Measurements from ENCODE around the gene CDC14B. TPM values are rescaled to one million over a fixed set of nuclear protein-coding genes. Genes with fewer than 3 reads are reported as not detected.
"Not testable (repeated sequence)": the region's sequence is repeated elsewhere in the genome, so short reads cannot be mapped to it uniquely, and the experiment has no call there.

Gene CDC14B
- total RNA-seq, 2 donors from 2014 or later: 18.4 to 19.2 TPM

DNA sequence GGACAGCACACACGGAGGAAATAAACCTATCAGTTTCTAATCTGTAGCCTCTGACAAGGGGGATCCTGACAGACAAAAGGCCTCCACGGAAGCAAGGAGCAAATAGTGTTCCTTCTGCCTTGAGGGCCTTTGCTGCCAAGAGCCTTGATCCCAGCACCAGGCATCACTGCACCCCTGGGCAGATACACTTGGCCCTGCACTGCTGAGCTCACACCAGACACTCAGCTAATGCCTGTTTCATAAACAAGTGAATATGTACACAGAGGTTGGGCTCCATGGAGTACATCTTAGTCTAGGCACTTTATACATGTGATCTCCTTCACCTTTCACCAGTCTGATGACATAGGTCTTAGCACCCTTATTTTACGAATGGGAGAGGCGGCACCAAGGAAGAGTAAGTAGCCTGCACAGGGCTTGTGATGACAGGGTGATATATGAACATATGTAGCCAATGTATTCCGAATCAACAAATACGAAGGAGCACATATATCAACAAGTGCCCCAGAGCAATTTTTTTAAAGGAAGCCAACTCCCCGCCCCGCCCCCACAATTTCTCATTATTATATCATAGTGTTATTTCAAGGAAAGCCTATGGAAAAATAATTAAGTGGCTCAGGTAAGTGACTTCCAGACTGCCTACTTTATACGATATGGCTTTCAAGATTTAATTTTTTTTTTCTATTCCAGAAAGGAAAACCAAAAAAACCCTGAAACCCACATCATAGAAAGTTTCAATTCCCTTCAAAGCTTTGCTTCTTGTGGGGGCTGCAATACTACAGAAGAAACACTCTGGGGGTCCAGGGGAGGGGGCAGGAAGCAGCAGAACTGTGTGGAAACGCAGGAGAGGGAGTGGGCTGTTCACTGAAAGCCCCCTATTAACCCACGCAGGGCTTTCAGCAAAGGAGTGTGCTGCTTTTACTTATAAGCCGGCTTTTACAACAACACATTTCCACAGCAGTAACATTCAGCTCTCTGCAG lies 32.0 kb downstream of the CDC14B start:
- Histone ChIP-seq H3K36me3 (no peaks in the 10 kb centered on the region), H3K4me1 (no peaks in the 10 kb centered on the region), H3K27ac (no peak overlapping the region), H3K27me3 (no peaks in the 10 kb centered on the region), H3K9me3 (peaks cover 0 to 4% of the 10 kb centered on the region in 2 donors), H3K4me3 (no peak overlapping the region)
- DNase-seq (ENCODE audit: low spot score): no peak
- TF ChIP-seq CTCF (IDR thresholded peaks at IDR 0.05): no peak

DNA sequence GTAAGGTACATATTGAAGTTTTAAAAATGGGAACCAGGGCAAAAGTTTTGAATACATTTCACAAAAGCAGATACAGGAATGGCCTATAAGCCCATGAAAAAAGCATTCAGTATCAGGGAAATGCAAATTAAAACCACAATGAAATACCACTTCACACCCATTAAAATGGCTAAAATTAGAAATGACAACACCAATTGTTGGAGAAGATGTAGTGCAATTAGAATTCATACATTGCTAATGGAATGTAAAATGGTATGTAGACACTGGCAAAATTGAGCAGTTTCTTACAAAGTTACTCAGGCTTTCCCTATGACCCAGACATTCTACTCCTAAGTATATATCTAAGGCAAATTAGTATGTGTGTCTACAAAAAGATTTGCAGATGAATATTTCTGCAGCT lies 34.2 kb downstream of the CDC14B start:
- Histone ChIP-seq H3K4me1 (no peaks in the 10 kb centered on the region), H3K9me3 (no peaks in the 10 kb centered on the region), H3K4me3 (no peak overlapping the region), H3K27me3 (no peaks in the 10 kb centered on the region), H3K27ac (no peak overlapping the region), H3K36me3 (no peaks in the 10 kb centered on the region)
- DNase-seq (ENCODE audit: low spot score): no peak
- no peak for TF ChIP-seq CTCF (IDR thresholded peaks at IDR 0.05)

- H3K9me3 ChIP-seq; H3K36me3 ChIP-seq; H3K4me3 ChIP-seq; DNase-seq (ENCODE audit: low spot score); H3K4me1 ChIP-seq; H3K27me3 ChIP-seq; H3K27ac ChIP-seq: not testable (repeated sequence)
Observed at GRCh38 chr9:96582199-96582598, 37.4 kb downstream of the CDC14B start.

DNA sequence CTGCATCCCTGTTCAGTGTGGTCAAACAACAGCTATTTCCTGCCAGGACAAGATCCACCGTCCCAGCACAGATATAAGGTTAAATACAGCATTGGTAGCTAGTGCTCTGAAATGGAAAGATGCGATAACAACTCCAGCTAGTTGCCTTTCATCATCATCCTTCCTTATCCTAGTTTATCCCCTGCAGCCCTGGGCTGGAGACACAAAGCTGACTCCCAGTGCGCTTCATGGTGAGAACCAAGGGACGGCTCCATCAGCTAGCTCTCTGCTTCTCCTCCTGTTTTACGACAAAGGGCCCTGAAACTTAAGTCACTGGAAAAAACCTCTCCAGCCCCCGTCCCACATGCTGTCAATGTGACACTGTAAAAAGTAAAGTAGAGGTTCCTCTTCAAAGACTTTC lies 37.9 kb downstream of the CDC14B start:
- Histone ChIP-seq H3K4me3 (no peak overlapping the region), H3K9me3 (no peaks in the 10 kb centered on the region), H3K4me1 (no peaks in the 10 kb centered on the region), H3K27me3 (no peaks in the 10 kb centered on the region), H3K36me3 (no peaks in the 10 kb centered on the region), H3K27ac (no peak overlapping the region)
- no peak for DNase-seq (ENCODE audit: low spot score)
- TF ChIP-seq CTCF (IDR thresholded peaks at IDR 0.05): no peak

GRCh38 chr9:96581301-96581700 lies 38.3 kb downstream of the CDC14B start:
- Histone ChIP-seq H3K4me3 (no peak overlapping the region), H3K9me3 (no peaks in the 10 kb centered on the region), H3K27me3 (no peaks in the 10 kb centered on the region), H3K36me3 (no peaks in the 10 kb centered on the region), H3K4me1 (no peaks in the 10 kb centered on the region), H3K27ac (no peak overlapping the region)
- DNase-seq (ENCODE audit: low spot score): no peak
- TF ChIP-seq CTCF (IDR thresholded peaks at IDR 0.05): no peak

DNA sequence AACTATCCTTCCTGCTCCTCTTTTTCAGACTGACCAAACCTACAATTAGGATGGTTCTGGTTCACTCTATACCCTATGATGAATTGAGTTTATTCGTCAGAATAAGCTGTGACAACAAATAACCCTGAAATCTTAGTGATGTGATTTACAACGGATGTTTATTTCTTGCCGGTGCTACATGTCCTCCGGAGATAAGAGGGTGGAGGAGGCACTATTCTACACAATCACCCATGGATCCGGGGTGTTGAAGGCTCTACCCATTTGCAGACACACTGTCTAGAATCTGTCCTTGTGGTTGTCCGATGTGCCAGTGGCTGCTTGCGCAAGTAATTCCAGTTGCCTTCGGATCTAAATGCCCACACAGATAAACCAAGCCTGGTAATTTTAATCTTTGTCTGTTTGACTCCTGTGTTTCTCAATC lies 44.7 kb downstream of the CDC14B start:
- no peak overlapping the region for H3K27ac ChIP-seq
- no peak overlapping the region for H3K4me3 ChIP-seq
- no peaks in the 10 kb centered on the region for H3K9me3 ChIP-seq
- H3K36me3 ChIP-seq: no peaks in the 10 kb centered on the region
- H3K27me3 ChIP-seq: no peaks in the 10 kb centered on the region
- TF ChIP-seq CTCF (IDR thresholded peaks at IDR 0.05): no peak
- no peak for DNase-seq (ENCODE audit: low spot score)
- no peaks in the 10 kb centered on the region for H3K4me1 ChIP-seq

Measured in right atrium auricular region (tissue), 2 donors.